ENCODE measurements around the gene C19orf33.
"Not testable (repeated sequence)": the region's sequence is repeated elsewhere in the genome, so short reads cannot be mapped to it uniquely, and the experiment has no call there.

Gene C19orf33

GRCh38 chr19:38303517-38304351 lies at the start of gene C19orf33:
Gene C19orf33, plus strand, starts transcription at chr19:38304251. Its CDS starts 11 bp downstream, at chr19:38304262.
- Histone ChIP-seq H2AFZ (ENCODE audit: low read length) (no peak within 1 kb of the TSS), H4K20me1 (ENCODE audit: insufficient read depth, low read length, poor library complexity, severe bottlenecking) (no peaks in the 10 kb centered on the region), H3K4me2 (ENCODE audit: low read depth, low read length, poor library complexity, severe bottlenecking) (no peak within 1 kb of the TSS), H3K9me2 (replicated peaks; ENCODE audit: low read depth, low read length) (no peaks in the 10 kb centered on the region), H3F3A (ENCODE audit: low read depth) (no peaks in the 10 kb centered on the region), H3K79me2 (ENCODE audit: insufficient read depth, low read length) (no peaks in the 10 kb centered on the region), H3K36me3 (ENCODE audit: insufficient read depth, low read length) (peaks cover 21% of the 10 kb centered on the region; the same call in 1 of the 2 replicates), H3K4me3 (ENCODE audit: low read length, poor library complexity, severe bottlenecking) (no peak within 1 kb of the TSS), H3K4me1 (ENCODE audit: insufficient read depth, low read length, poor library complexity, severe bottlenecking) (no peaks in the 10 kb centered on the region), H3K9ac (ENCODE audit: low read depth, low read length, poor library complexity, severe bottlenecking) (no peak within 1 kb of the TSS), H3K27me3 (ENCODE audit: insufficient read depth, low read length, poor library complexity, severe bottlenecking) (no peaks in the 10 kb centered on the region), H3K9me3 (ENCODE audit: insufficient read depth, low read depth, low read length) (no peaks in the 10 kb centered on the region)
- TF ChIP-seq EZH2phosphoT487 (IDR thresholded peaks at IDR 0.05; ENCODE audit: borderline replicate concordance), result no peak
- no peak for TF ChIP-seq CTCF (conservative IDR thresholded peaks at IDR 0.05; ENCODE audit: low read length)

- Histone ChIP-seq H3K9me3 (ENCODE audit: insufficient read depth, low read depth, low read length) (no peaks in the 10 kb centered on the region), H3K4me3 (ENCODE audit: low read length, poor library complexity, severe bottlenecking) (no peak overlapping the region), H3K9ac (ENCODE audit: low read depth, low read length, poor library complexity, severe bottlenecking) (peak overlapping the region; percentile 22)
Measured at GRCh38 chr19:38255383-38256014, 48.6 kb upstream of the C19orf33 start.

GRCh38 chr19:38261942-38262341 lies 42.1 kb upstream of the C19orf33 start:
- H2AFZ ChIP-seq (ENCODE audit: low read length); H3K36me3 ChIP-seq (ENCODE audit: insufficient read depth, low read length); H3K4me3 ChIP-seq (ENCODE audit: low read length, poor library complexity, severe bottlenecking); H3K9me3 ChIP-seq (ENCODE audit: insufficient read depth, low read depth, low read length); H3K9ac ChIP-seq (ENCODE audit: low read depth, low read length, poor library complexity, severe bottlenecking); H3K9me2 ChIP-seq (replicated peaks; ENCODE audit: low read depth, low read length); H3K27me3 ChIP-seq (ENCODE audit: insufficient read depth, low read length, poor library complexity, severe bottlenecking); H3K4me2 ChIP-seq (ENCODE audit: low read depth, low read length, poor library complexity, severe bottlenecking): not testable (repeated sequence)
- peaks cover 11% of the 10 kb centered on the region for H3F3A ChIP-seq (ENCODE audit: low read depth)
- peaks cover 21% of the 10 kb centered on the region for H3K79me2 ChIP-seq (ENCODE audit: insufficient read depth, low read length)
- peaks cover 10% of the 10 kb centered on the region for H4K20me1 ChIP-seq (ENCODE audit: insufficient read depth, low read length, poor library complexity, severe bottlenecking)
- H3K4me1 ChIP-seq (ENCODE audit: insufficient read depth, low read length, poor library complexity, severe bottlenecking), result peaks cover 24% of the 10 kb centered on the region

More at GRCh38 chr19:38255383-38256014, 48.6 kb upstream of the C19orf33 start:
- Histone ChIP-seq H3K79me2 (ENCODE audit: insufficient read depth, low read length) (no peaks in the 10 kb centered on the region), H4K20me1 (ENCODE audit: insufficient read depth, low read length, poor library complexity, severe bottlenecking) (no peaks in the 10 kb centered on the region), H3F3A (ENCODE audit: low read depth) (no peaks in the 10 kb centered on the region), H3K4me2 (ENCODE audit: low read depth, low read length, poor library complexity, severe bottlenecking) (no peak overlapping the region), H2AFZ (ENCODE audit: low read length) (no peak overlapping the region), H3K9me2 (replicated peaks; ENCODE audit: low read depth, low read length) (no peaks in the 10 kb centered on the region), H3K36me3 (ENCODE audit: insufficient read depth, low read length) (no peaks in the 10 kb centered on the region), H3K4me1 (ENCODE audit: insufficient read depth, low read length, poor library complexity, severe bottlenecking) (peaks cover 25% of the 10 kb centered on the region), H3K27me3 (ENCODE audit: insufficient read depth, low read length, poor library complexity, severe bottlenecking) (no peaks in the 10 kb centered on the region)
- no peak for TF ChIP-seq CTCF (conservative IDR thresholded peaks at IDR 0.05; ENCODE audit: low read length)
- TF ChIP-seq EZH2phosphoT487 (IDR thresholded peaks at IDR 0.05; ENCODE audit: borderline replicate concordance), result no peak
